ENCODE data around the gene PNPLA7.

- TF ChIP-seq CTCF (conservative IDR thresholded peaks at IDR 0.05; ENCODE audit: low read depth, low read length) (no peak), EZH2 (IDR thresholded peaks at IDR 0.05; ENCODE audit: borderline replicate concordance, low read depth, low read length, poor library complexity, severe bottlenecking) (no peak)
Measured at GRCh38 chr9:137446851-137447471, 103.2 kb downstream of the PNPLA7 start.
